ENCODE measurements around the gene UGT1A1.

- no peak for TF ChIP-seq ZNF274 (IDR thresholded peaks at IDR 0.05; ENCODE audit: low read depth, low read length)
- TF ChIP-seq REST (IDR thresholded peaks at IDR 0.05; ENCODE audit: low read depth), result no peak
- TF ChIP-seq CTCF (IDR thresholded peaks at IDR 0.05 in 2 of 3, conservative IDR thresholded peaks at IDR 0.05 in 1 of 3; ENCODE audit: borderline replicate concordance in 1 of 3, insufficient read depth in 1 of 3, low read depth in 2 of 3, low read length in 2 of 3), result no peak
- TF ChIP-seq EZH2 (IDR thresholded peaks at IDR 0.05), result no peak
- TF ChIP-seq MAX (IDR thresholded peaks at IDR 0.05), result no peak
Measured at GRCh38 chr2:233803292-233803911, 43.3 kb downstream of the UGT1A1 start.
